Right lung (tissue), 10 donors: Measurements from ENCODE around the gene DACH1. TPM values are rescaled to one million over a fixed set of nuclear protein-coding genes. Genes with fewer than 3 reads are reported as not detected.
"Not testable (repeated sequence)": the region's sequence is repeated elsewhere in the genome, so short reads cannot be mapped to it uniquely, and the experiment has no call there.

ENCODE experiments used
- DNase-seq, 2 donors: peaks; one replicate each; pipeline ENCODE4 v3.0.0-alpha.2; 2013
- long read RNA-seq, 8 donors: transcript quantifications; one replicate each; lab custom pipeline, GENCODE V29; 2026
- polyA plus RNA-seq, 5 donors: library from polyadenylated mRNA; unstranded; fragments of 120-200 nt; gene quantifications; one replicate each; pipeline versions ENCODE4 v1.2.1 to v1.2.3, GENCODE V29; 2013; ENCODE audit warnings: inconsistent platforms in 1 of 5, low replicate concordance in 1 of 5; ENCODE audit not compliant: insufficient read length in 5 of 5, insufficient read depth in 1 of 5

The DACH1 gene
- polyA plus RNA-seq: 10 to 100 TPM; 34.1 to 47.1 (median 38.4) TPM
- long read RNA-seq, donor 1, full-length matches to known transcripts: 10 of 31 reads
- long read RNA-seq, donor 1, partial matches to known transcripts: 21 of 31 reads
- long read RNA-seq, donor 1, other reads (novel, unspliced or antisense): 0 of 31 reads
- long read RNA-seq, donor 2, full-length matches to known transcripts: 2 of 2 reads
- long read RNA-seq, donor 2, partial matches to known transcripts: 0 of 2 reads
- long read RNA-seq, donor 2, other reads (novel, unspliced or antisense): 0 of 2 reads
- long read RNA-seq, donor 3, full-length matches to known transcripts: 1 of 6 reads
- long read RNA-seq, donor 3, partial matches to known transcripts: 5 of 6 reads
- long read RNA-seq, donor 3, other reads (novel, unspliced or antisense): 0 of 6 reads
- long read RNA-seq, donor 4, full-length matches to known transcripts: 5 of 5 reads
- long read RNA-seq, donor 4, partial matches to known transcripts: 0 of 5 reads
- long read RNA-seq, donor 4, other reads (novel, unspliced or antisense): 0 of 5 reads
- long read RNA-seq, donor 5, full-length matches to known transcripts: 4 of 11 reads
- long read RNA-seq, donor 5, partial matches to known transcripts: 7 of 11 reads
- long read RNA-seq, donor 5, other reads (novel, unspliced or antisense): 0 of 11 reads
- long read RNA-seq, donor 6, full-length matches to known transcripts: 8 of 8 reads
- long read RNA-seq, donor 6, partial matches to known transcripts: 0 of 8 reads
- long read RNA-seq, donor 6, other reads (novel, unspliced or antisense): 0 of 8 reads
- long read RNA-seq, donor 7, full-length matches to known transcripts: 5 of 12 reads
- long read RNA-seq, donor 7, partial matches to known transcripts: 7 of 12 reads
- long read RNA-seq, donor 7, other reads (novel, unspliced or antisense): 0 of 12 reads
- long read RNA-seq, donor 8, full-length matches to known transcripts: 2 of 2 reads
- long read RNA-seq, donor 8, partial matches to known transcripts: 0 of 2 reads
- long read RNA-seq, donor 8, other reads (novel, unspliced or antisense): 0 of 2 reads

GRCh38 chr13:71867131-71867814 is at the start of gene DACH1:
DACH1 (minus strand) TSS chr13:71867204.
- peak; percentile 88 to 92 for DNase-seq

DNA sequence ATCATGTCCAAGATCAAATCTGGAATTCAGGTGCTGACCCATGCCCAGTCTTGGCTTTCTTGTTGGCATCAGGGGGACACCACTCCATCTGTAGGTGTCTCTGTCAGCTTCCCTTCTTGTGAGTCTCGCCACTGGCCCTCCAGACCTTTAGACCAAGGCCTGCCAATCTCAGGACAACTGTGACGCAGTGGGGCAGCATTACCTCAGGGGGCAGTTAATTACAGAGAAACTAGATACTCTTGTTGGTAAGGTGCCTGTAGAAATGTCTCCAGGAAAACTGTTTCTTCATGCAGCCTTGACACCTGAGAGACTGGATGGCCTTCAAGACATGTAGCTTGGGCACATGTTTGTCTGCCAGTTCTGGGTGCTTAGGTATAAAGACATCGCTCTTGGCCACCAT is 46.7 kb upstream of the DACH1 start:
- no peak for DNase-seq

DNA sequence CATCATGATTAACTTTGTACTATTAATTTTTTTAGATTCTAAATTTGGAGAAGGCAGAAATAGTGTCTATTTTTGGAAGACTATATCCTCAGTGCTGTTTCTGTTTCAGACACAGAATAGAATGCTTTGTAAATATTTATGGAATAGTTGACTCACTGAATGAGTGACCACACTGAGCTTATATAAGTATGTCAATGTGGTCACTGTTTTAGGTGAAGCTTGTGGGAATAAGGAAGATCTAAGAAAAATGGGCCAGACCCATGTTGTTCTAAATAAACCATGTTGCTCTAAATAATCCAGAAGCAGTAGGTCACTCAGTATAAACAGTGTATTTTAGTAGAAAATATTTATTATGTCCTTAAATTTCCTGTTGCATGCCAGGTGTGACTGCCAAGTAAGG is 45.5 kb upstream of the DACH1 start:
- DNase-seq: no peak

GRCh38 chr13:71906448-71906847 is 39.4 kb upstream of the DACH1 start:
- no peak for DNase-seq

DNA sequence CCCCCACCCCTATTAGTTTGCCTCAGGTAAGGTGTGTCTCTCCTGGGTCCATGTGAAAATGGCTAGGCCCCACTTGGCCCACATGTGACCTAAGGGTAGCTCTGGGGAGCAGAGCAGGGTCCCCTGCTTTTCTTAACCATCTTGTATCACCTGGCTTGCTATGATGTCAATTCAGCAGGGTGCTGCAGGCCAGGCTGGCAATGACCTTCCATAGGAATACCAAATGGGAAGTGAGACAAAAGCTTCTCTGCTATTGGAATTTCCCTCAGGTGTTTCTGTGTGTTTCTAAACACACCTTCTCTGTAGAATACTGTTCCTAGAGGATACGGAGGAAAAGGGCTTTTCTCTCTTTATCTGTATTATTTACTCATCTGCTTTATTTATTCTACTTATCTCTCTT is 35.7 kb upstream of the DACH1 start:
- DNase-seq: no peak

DNA sequence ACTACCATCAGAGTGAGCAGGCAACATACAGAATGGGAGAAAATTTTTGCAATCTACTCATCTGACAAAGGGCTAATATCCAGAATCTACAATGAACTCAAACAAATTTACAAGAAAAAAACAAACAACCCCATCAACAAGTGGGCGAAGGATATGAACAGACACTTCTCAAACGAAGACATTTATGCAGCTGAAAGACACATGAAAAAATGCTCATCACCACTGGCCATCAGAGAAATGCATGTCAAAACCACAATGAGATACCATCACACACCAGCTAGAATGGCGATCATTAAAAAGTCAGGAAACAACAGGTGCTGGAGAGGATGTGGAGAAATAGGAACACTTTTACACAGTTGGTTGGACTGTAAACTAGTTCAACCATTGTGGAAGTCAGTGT is 26.5 kb upstream of the DACH1 start:
- DNase-seq: not testable (repeated sequence)

GRCh38 chr13:71886880-71887279 is 19.9 kb upstream of the DACH1 start:
- DNase-seq: no peak

- DNase-seq: no peak
Measured at GRCh38 chr13:71882120-71882519, 15.1 kb upstream of the DACH1 start.

- DNase-seq: no peak
Measured at GRCh38 chr13:71880753-71881541, 13.9 kb upstream of the DACH1 start.

DNA sequence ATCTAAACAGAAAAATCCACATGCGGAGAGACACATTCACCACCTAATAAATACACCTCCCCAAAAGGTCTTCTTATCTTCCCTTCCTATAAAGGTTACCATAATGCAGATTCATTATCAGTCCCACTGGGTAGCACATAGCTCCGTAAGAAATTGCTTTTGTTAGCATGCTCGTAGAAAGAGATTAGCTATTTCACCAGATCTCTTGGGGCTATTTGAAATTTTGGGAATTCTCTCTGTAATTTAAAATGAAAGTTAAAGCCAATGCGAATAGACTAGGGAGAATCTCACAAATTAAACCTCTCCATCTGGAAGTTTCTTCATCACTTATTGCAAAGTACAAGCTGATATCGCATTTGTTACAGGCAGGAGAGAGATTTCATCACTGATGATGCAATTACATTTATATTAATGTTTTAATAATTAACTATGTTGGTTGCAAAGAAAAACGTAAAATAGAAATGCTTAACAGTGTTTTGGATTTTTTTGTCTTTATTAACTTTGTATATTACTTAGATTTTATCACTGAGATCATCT is 12.9 kb upstream of the DACH1 start:
- no peak for DNase-seq

DNA sequence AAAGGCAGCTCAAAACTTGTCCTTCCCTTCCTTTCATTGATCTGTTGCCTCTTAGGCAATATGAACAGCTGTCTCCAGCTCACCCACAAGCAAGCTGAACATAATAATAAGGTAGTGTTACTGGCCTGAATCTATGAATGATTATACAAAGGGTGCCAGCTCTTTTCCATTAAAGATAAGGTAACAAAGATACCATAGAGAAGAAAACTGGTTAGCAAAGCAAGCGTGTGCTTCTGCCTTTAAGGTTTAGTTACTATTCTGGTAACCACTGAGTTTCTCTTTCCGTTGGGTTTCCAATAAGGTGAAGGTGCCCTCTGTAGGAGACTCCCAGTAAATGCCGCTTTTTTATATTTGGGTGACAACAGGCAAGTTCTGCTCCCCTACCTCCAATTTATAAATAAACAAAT is 12.1 kb upstream of the DACH1 start:
- DNase-seq: no peak

- no peak for DNase-seq
Measured at GRCh38 chr13:71877256-71877653, 10.3 kb upstream of the DACH1 start.

- DNase-seq: no peak
Measured at GRCh38 chr13:71876648-71877255, 9.7 kb upstream of the DACH1 start.

DNA sequence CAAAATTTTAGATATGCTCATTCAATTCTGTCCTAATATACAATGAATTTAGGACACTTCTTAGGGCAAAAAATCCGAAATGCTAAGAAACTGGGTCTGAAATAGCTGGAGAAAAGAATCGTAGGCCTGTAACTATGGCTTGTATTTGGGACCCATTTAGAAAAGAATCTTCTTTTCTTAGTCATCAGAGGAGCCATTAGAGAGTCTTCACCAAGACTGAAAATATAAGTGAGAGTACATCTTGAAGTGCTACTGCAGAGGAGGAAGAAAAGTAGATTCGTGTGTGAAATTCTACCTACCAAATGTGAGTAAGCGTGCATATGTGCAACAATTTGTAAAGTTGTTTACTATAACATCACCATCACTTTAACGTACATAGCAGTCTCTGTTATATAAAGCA is 8.8 kb upstream of the DACH1 start:
- DNase-seq: no peak

DNA sequence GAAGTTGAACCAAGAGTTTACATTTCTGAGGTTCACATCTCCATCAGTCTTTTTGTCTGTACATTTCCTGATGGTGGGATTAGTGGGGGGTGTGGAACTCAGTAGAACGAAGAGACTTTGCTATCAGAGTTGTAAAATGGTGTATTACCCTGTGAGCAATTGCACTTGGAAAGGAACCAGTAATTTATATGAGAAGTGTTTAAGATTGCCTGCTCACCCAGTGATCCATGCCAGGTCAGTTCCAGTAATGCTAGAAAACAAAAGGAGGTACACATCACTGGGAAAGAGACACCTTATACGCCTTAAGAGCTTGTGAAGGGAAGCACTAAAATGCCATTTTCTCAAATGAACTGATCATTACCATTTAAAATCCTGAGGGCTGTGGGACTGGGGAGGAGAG is 7.5 kb upstream of the DACH1 start:
- no peak for DNase-seq

GRCh38 chr13:71873418-71874247 is 6.6 kb upstream of the DACH1 start:
- no peak for DNase-seq

- no peak for DNase-seq
Measured at GRCh38 chr13:71871844-71872243, 4.8 kb upstream of the DACH1 start.

DNA sequence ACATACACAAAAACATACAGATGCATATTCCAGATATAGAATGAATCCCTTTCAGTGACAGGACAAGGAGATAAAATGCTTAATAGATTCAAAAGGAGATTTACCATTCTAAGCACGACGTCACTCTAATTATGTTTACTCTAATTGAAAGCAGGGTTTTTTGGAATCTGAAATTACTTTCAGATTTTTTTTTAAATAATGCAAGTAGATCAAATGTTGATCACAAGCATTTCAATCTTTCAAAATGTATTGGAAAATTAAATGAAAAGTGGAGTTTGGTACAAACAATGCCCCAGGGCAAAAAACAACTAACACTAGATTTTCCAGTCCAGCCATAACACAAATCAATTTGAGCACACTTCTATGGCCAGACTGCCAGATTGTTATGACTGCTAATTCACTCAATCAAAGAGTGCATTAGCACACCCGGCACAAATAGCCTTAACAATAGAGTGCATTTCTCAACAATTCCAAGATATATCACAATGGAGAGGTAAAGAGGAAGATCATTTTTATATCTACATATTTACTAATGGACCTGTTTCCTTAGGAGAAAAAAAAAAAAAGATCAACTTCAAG is 4.3 kb upstream of the DACH1 start:
- DNase-seq: no peak

DNA sequence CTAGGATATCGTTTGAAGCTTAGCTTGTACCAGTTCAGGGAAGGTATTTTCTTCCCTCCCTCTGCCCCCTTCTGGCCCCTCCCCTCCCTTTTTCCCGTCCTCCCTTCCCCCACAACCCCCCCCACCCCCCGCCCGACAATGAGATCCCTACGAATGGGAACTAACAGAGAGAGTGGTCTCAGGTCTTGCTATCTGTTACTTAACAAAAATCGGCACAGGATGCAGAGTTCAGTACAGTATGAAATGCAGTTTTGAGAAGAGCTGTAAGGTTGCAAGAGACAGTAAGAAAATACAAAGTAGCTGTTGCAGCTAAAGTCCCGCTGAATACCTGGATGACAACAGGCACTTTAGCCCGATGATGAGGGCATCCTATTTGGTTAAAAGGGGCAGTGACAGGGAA is 3.1 kb upstream of the DACH1 start:
- no peak for DNase-seq
